IPS-18c (cell line): ENCODE measurements around the gene BCAR3.
"Not testable (repeated sequence)": the region's sequence is repeated elsewhere in the genome, so short reads cannot be mapped to it uniquely, and the experiment has no call there.

Experiments used
- H3K4me3 ChIP-seq: 2 replicates; pipeline ENCODE4 v1.7.0; 2013; ENCODE audit warnings: low read depth, mild to moderate bottlenecking, low read length, moderate library complexity; ENCODE audit not compliant: insufficient read depth
- H3K9me3 ChIP-seq: one replicate; pipeline ENCODE4 v1.6.1; 2013; ENCODE audit warnings: mild to moderate bottlenecking, low read length, moderate library complexity; ENCODE audit not compliant: control insufficient read depth, insufficient read depth

The BCAR3 gene

GRCh38 chr1:93710499-93711453 is 29.1 kb upstream of the BCAR3 start:
- no peaks in the 10 kb centered on the region for H3K9me3 ChIP-seq
- no peak overlapping the region for H3K4me3 ChIP-seq

GRCh38 chr1:93708734-93709481 is 27.3 kb upstream of the BCAR3 start:
- no peaks in the 10 kb centered on the region for H3K9me3 ChIP-seq
- H3K4me3 ChIP-seq = no peak overlapping the region

- no peaks in the 10 kb centered on the region for H3K9me3 ChIP-seq
These were observed 26.3 kb upstream of the BCAR3 start for GRCh38 chr1:93707956-93708355.

GRCh38 chr1:93705892-93706500 is 24.4 kb upstream of the BCAR3 start:
- H3K9me3 ChIP-seq = no peaks in the 10 kb centered on the region
- no peak overlapping the region for H3K4me3 ChIP-seq

More at GRCh38 chr1:93707956-93708355, 26.3 kb upstream of the BCAR3 start:
- H3K4me3 ChIP-seq = no peak overlapping the region

GRCh38 chr1:93704052-93704451 is 22.4 kb upstream of the BCAR3 start:
- no peaks in the 10 kb centered on the region for H3K9me3 ChIP-seq
- H3K4me3 ChIP-seq = no peak overlapping the region

GRCh38 chr1:93703643-93704042 is 22.0 kb upstream of the BCAR3 start:
- Histone ChIP-seq H3K4me3 (no peak overlapping the region), H3K9me3 (no peaks in the 10 kb centered on the region)

- no peaks in the 10 kb centered on the region for H3K9me3 ChIP-seq
- H3K4me3 ChIP-seq = no peak overlapping the region
These were observed 21.2 kb upstream of the BCAR3 start for GRCh38 chr1:93702828-93703183.

- Histone ChIP-seq H3K9me3 (no peaks in the 10 kb centered on the region), H3K4me3 (no peak overlapping the region)
These were observed 20.6 kb upstream of the BCAR3 start for GRCh38 chr1:93702111-93702827.

GRCh38 chr1:93701629-93702028 is 20.0 kb upstream of the BCAR3 start:
- no peak overlapping the region for H3K4me3 ChIP-seq
- no peaks in the 10 kb centered on the region for H3K9me3 ChIP-seq

- Histone ChIP-seq H3K9me3 (no peaks in the 10 kb centered on the region), H3K4me3 (no peak overlapping the region)
These were observed 19.2 kb upstream of the BCAR3 start for GRCh38 chr1:93700532-93701469.

- H3K9me3 ChIP-seq = no peaks in the 10 kb centered on the region
- H3K4me3 ChIP-seq = no peak overlapping the region
These were observed 18.0 kb upstream of the BCAR3 start for GRCh38 chr1:93699503-93700168.

GRCh38 chr1:93699049-93699384 is 17.4 kb upstream of the BCAR3 start:
- no peaks in the 10 kb centered on the region for H3K9me3 ChIP-seq
- no peak overlapping the region for H3K4me3 ChIP-seq

GRCh38 chr1:93698329-93699048 is 16.9 kb upstream of the BCAR3 start:
- no peak overlapping the region for H3K4me3 ChIP-seq

GRCh38 chr1:93697566-93697965 is 15.9 kb upstream of the BCAR3 start:
- not testable (repeated sequence) for H3K9me3 ChIP-seq

More at GRCh38 chr1:93698329-93699048, 16.9 kb upstream of the BCAR3 start:
- H3K9me3 ChIP-seq = no peaks in the 10 kb centered on the region

GRCh38 chr1:93695411-93696005 is 13.9 kb upstream of the BCAR3 start:
- no peaks in the 10 kb centered on the region for H3K9me3 ChIP-seq

More at GRCh38 chr1:93697566-93697965, 15.9 kb upstream of the BCAR3 start:
- not testable (repeated sequence) for H3K4me3 ChIP-seq

More at GRCh38 chr1:93695411-93696005, 13.9 kb upstream of the BCAR3 start:
- no peak overlapping the region for H3K4me3 ChIP-seq
